ENCODE measurements around the gene JMJD1C. TPM values are rescaled to one million over a fixed set of nuclear protein-coding genes. Genes with fewer than 3 reads are reported as not detected.

Gene JMJD1C
- total RNA-seq, 1 donor from 2014 or later: 145 TPM

GRCh38 chr10:63366933-63367332 lies 98.8 kb downstream of the JMJD1C start:
- no peak for DNase-seq (ENCODE audit: low read depth)

GRCh38 chr10:63365976-63366765 lies 99.6 kb downstream of the JMJD1C start:
- no peak for DNase-seq (ENCODE audit: low read depth)

- no peak for DNase-seq (ENCODE audit: low read depth)
Observed at GRCh38 chr10:63364918-63365317, 100.9 kb downstream of the JMJD1C start.

GRCh38 chr10:63363951-63364350 lies 101.8 kb downstream of the JMJD1C start:
- no peak for DNase-seq (ENCODE audit: low read depth)

GRCh38 chr10:63355682-63356081 lies 110.1 kb downstream of the JMJD1C start:
- no peak for DNase-seq (ENCODE audit: low read depth)

GRCh38 chr10:63352976-63353375 lies 112.8 kb downstream of the JMJD1C start:
- no peak for DNase-seq (ENCODE audit: low read depth)

- DNase-seq (ENCODE audit: low read depth): no peak
Observed at GRCh38 chr10:63348245-63348850, 117.4 kb downstream of the JMJD1C start.

- DNase-seq (ENCODE audit: low read depth): peak; percentile 41
Observed at GRCh38 chr10:63346015-63346441, 119.7 kb downstream of the JMJD1C start.

GRCh38 chr10:63344269-63344668 lies 121.5 kb downstream of the JMJD1C start:
- DNase-seq (ENCODE audit: low read depth): no peak

- DNase-seq (ENCODE audit: low read depth): no peak
Observed at GRCh38 chr10:63343476-63343875, 122.3 kb downstream of the JMJD1C start.

- DNase-seq (ENCODE audit: low read depth): peak; percentile 8
Observed at GRCh38 chr10:63339640-63340039, 126.1 kb downstream of the JMJD1C start.

GRCh38 chr10:63337455-63338251 lies 128.1 kb downstream of the JMJD1C start:
- no peak for DNase-seq (ENCODE audit: low read depth)

- DNase-seq (ENCODE audit: low read depth): peak; percentile 29
Observed at GRCh38 chr10:63331586-63331985, 134.2 kb downstream of the JMJD1C start.

- no peak for DNase-seq (ENCODE audit: low read depth)
Observed at GRCh38 chr10:63324495-63324854, 141.3 kb downstream of the JMJD1C start.

- no peak for DNase-seq (ENCODE audit: low read depth)
Observed at GRCh38 chr10:63323701-63324494, 141.9 kb downstream of the JMJD1C start.

- DNase-seq (ENCODE audit: low read depth): no peak
Observed at GRCh38 chr10:63320683-63321082, 145.1 kb downstream of the JMJD1C start.

- DNase-seq (ENCODE audit: low read depth): no peak
Observed at GRCh38 chr10:63319231-63319630, 146.5 kb downstream of the JMJD1C start.

- no peak for DNase-seq (ENCODE audit: low read depth)
Observed at GRCh38 chr10:63318491-63318890, 147.3 kb downstream of the JMJD1C start.

GRCh38 chr10:63314020-63314419 lies 151.8 kb downstream of the JMJD1C start:
- no peak for DNase-seq (ENCODE audit: low read depth)

GRCh38 chr10:63313066-63313717 lies 152.6 kb downstream of the JMJD1C start:
- no peak for DNase-seq (ENCODE audit: low read depth)

GRCh38 chr10:63308628-63309027 lies 157.1 kb downstream of the JMJD1C start:
- no peak for DNase-seq (ENCODE audit: low read depth)
